ENCODE measurements around the gene SMC1B.
"Not testable (repeated sequence)": the region's sequence is repeated elsewhere in the genome, so short reads cannot be mapped to it uniquely, and the experiment has no call there.

The SMC1B gene

DNA sequence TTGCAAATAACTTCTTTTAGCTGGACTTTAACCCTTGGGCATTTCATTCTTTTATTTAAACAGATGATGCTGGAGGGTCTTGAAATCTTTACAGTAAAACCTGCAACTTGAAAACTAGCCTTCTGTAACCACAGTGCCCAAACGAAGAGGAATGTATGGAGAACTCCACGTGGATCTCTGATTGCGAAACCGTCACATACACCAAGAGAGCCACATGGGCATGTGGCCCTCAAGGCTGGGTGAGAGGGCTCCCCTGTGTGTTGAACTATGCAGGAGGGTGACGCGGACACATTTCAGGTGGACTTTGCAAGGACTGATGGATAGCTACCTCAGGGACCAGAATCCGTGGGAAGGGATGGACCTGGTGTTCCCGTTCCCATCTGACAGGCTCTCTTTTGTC, 73.1 kb downstream of the SMC1B start:
- DNase-seq = no peak

GRCh38 chr22:45338795-45339194, 74.6 kb downstream of the SMC1B start:
- DNase-seq = no peak

- no peak for DNase-seq
Observed at GRCh38 chr22:45337536-45337935, 75.9 kb downstream of the SMC1B start.

- DNase-seq = peak in 1 of 2 donors; percentile 30
Observed at GRCh38 chr22:45336971-45337431, 76.4 kb downstream of the SMC1B start.

DNA sequence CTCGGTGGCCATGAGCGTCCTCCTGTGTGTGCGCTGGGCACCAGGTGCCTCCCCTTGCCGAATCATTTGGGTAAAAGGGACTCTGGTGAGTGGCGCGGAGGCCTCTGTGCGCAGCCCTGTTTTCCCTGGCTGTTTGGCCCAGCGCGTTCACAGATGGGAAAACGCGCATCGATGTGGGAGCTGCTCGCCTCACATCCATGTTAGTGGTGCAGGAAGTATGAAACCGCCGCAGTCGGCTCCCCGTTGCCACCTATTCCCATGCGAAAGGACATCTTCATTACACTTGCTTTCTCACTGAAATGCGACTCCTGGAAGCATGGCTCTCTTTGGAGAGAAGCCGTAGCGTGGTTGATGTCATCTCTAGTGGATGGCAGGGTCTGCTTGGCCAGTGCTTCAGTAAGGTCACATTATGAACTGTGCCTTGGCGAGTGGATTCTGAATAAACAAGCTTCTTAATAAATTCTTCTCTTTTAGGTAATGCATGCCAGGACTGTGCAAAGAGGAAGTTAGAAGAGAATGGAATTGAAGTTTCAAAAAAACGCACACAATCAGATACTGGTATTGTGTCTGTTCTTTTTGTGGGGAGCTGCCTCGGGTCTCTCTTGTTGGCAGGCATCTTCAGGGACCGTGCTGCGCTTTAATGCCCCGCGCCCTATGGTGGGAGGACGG, 77.4 kb downstream of the SMC1B start:
- no peak for DNase-seq

DNA sequence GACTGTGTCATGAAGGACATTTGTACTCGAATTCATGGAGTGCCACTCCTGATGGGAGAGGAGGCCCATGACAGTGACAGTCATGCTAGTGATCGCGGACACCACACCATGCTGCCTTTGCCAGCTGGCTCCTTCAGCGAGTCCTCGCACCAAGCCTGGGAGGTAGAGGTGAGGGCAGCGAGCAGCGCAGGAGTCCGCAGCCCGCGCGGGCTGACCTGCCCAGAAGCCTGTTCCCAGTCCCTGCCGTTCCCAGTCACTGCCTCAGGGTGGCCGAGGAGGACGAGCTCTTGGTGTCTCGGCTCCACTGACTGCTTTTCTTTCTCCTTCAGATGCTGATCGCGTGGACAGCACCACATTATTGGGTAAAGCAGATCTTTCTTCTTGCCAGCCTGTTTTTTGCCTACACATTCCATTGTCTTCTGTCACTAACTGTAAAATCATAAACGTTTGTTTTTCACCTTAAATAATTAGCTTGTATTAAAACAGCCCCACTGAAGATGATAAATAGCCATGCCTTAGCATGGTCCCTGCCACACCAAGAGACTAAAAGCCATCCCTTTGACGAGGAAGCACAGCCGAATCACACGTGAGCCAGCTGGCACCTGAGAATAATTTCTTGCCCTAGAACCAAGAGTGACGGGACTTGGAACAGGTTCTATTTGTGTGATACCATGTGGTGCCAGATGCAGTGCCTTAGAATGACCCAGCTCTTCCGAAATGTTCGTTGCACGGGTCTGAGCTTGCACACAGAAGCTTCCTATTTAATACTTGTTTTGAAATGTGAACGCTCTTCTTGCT, 78.2 kb downstream of the SMC1B start:
- no peak for DNase-seq

DNA sequence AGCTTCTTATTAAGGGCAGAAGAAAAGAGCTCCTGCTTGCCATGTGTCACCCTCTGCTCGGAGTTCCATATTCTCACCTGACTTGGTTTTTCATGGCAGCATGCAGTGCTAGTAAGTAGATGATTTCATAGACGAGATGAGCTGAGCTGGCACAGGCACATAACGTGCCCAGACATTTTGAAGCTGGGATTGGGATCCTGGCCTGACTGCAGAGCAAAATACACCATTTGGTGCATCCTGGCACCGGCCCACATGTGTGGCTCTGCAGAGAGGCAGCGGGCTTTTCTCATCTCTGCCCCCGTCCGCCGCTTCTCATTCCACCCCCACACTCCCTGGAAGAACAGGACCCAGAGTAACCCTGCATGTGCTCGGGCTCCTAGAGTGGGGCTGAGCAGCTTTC, 78.9 kb downstream of the SMC1B start:
- no peak for DNase-seq

GRCh38 chr22:45334068-45334467, 79.3 kb downstream of the SMC1B start:
- no peak for DNase-seq

DNA sequence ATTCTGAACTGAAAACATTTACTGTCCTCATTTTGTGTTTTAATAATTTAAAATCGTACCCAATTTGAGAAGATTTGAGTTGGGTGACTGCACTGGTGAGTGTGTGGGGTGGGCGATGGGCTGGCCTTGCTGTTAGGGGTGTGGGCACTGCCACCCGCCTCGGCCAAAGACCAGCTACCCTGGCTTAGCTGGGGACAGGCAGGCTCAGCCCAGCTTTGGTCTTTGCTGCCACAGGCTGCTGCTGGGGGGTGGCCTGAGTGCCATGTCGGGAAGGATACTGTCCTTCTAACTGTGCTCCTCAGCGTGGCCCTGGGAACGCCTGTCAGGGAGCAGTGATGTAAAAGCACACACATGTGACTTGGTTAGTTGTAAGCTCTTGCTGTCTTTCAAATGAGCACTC, 81.4 kb downstream of the SMC1B start:
- DNase-seq = no peak

- DNase-seq = no peak
Observed at GRCh38 chr22:45331486-45331885, 81.9 kb downstream of the SMC1B start.

GRCh38 chr22:45330548-45330947, 82.9 kb downstream of the SMC1B start:
- DNase-seq = no peak

DNA sequence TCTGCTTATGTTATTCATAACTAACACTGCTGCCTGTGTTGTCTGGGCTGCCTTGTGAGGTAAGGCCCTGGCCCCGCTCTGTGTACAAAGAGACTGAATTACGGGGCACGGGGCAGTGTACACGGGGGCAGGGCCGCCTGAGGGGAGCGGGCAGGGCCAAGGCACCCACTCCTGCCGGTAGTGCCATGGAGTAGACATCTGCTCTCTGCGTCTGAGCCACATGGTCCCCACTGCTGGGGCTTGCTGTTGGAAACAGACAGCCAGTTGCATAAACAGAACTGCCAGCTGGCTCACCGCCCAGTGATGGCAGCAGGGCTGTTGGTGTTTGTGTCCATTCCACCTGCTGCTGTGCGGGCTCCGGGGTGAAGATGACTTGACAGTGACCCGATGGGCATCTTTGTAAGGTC, 83.9 kb downstream of the SMC1B start:
- DNase-seq = no peak

DNA sequence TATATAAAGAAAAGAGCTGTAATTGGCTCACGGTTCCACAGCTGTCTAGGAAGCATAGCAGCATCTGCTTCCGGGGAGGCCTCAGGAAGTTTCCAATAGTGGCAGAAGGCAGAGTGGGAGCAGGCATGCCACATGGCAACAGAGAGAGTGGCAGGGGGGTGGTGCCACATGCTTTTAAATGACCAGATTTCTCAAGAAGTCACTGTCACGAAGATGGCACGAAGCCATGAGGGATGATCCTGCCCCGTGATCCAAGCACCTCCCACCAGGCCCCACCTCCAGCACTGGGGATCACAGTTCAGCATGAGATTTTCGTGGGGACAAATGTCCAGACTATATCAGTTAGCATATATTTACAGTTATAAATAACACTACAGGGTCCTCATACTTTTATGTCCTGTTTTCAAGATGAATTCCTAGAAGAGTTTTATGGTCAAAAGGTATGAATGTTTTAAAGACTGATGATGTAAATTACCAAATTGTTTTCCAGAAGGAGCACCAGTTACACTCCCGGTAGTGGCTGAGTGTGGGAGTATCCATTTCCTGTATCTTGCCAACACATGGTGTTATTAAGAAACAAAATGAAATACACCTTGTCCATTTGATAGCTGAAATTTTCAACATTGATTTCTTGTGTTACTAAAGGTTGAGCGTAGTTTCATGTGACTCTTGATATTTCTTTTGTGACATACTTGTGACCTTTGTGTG, 84.4 kb downstream of the SMC1B start:
- no peak for DNase-seq

- DNase-seq = not testable (repeated sequence)
Observed at GRCh38 chr22:45328261-45328660, 85.1 kb downstream of the SMC1B start.

- DNase-seq = no peak
Observed at GRCh38 chr22:45324311-45324711, 89.1 kb downstream of the SMC1B start.

GRCh38 chr22:45323695-45324094, 89.7 kb downstream of the SMC1B start:
- no peak for DNase-seq

- no peak for DNase-seq
Observed at GRCh38 chr22:45322873-45323525, 90.4 kb downstream of the SMC1B start.

DNA sequence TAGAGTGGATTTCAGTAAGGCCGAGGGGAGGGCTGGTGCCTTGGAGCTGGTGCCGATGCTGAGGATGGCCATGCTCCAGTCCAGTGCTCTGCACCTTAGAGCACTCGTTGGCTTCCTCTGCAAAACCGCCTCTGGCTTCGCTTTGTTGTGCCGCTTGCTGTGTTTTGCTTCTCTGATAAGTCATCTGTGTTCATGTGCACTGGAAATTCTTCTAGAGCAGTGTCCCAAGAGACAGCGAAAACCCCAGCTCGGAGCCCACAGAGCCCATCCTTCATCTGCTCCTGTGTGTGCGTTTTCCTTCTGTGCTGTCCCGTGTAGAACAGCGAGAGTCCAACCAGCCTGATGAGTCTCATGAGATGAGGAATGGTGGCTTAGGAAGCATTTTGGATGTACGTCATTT, 91.6 kb downstream of the SMC1B start:
- no peak for DNase-seq

GRCh38 chr22:45320357-45320976, 92.9 kb downstream of the SMC1B start:
- DNase-seq = peak in 1 of 2 donors; percentile 42

GRCh38 chr22:45319324-45319685, 94.1 kb downstream of the SMC1B start:
- DNase-seq = no peak

GRCh38 chr22:45318558-45319323, 94.7 kb downstream of the SMC1B start:
- DNase-seq = peak; percentile 74 to 89

DNA sequence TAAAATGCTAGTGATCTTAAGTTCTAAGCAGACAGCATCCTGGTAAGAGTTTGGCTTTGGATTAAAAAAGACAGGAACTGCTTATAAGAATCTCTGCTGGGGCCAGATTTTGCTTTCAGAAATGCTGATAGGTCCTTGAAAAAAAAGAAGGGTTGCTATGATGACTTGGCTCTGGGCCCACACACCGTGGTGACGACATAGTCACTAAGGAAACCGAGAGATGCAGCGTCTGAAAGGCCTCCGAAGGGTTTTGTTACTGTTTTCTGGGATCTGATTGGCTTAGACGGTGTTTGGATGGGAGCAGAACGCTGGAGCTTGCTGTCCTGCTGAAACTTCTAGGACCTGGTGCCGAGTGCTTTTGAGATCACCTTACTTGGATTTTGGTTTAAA, 95.2 kb downstream of the SMC1B start:
- DNase-seq = peak; percentile 93 to 96
